Stomach (tissue), 4 donors: Measurements from ENCODE around the gene RGS21.

Source experiments
- POLR2A ChIP-seq, 4 donors: fragments of 450-650 bp; IDR thresholded peaks; one replicate each; pipeline ENCODE4 v1.6.1; 2016; ENCODE audit warnings: antibody characterized with exemption in 4 of 4, control low read depth in 2 of 4, mild to moderate bottlenecking in 1 of 4, moderate library complexity in 1 of 4
- POLR2AphosphoS5 ChIP-seq, 3 donors: sonication (generic); formaldehyde crosslinking; IDR thresholded peaks; one replicate each; pipeline ENCODE4 v1.6.1; 2016; ENCODE audit warnings: antibody characterized with exemption in 3 of 3
- TF ChIP-seq, protein P1 (sequence below), 7 experiments: fragments of 450-650 bp in 4 of 7; fragments of 200-600 bp in 3 of 7; sonication (generic) in 3 of 7; IDR thresholded peaks; one replicate each; pipeline ENCODE4 v1.5.1; 2016 to 2019; ENCODE audit warnings: antibody characterized with exemption in 7 of 7, control low read depth in 2 of 7, mild to moderate bottlenecking in 1 of 7

DNA sequence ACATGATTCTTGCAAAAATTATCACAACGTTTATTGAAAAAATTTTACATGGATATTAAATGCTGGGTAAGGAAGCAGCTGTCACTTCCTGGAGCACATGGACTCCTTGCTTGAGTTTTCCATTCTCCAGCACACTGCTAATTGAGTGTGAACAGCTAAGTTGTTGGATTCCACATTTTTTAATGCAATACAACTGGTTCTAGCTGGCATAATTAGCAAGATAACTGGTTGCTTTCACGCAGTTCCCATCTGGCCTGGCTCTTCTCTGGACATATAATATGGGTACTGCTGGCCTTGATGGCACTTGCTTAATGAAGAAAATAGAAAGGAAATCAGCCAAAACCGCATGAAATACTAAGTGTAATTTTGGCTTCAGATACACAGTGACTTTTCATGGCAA is 26.6 kb downstream of the RGS21 start:
- TF ChIP-seq, protein P1, sequence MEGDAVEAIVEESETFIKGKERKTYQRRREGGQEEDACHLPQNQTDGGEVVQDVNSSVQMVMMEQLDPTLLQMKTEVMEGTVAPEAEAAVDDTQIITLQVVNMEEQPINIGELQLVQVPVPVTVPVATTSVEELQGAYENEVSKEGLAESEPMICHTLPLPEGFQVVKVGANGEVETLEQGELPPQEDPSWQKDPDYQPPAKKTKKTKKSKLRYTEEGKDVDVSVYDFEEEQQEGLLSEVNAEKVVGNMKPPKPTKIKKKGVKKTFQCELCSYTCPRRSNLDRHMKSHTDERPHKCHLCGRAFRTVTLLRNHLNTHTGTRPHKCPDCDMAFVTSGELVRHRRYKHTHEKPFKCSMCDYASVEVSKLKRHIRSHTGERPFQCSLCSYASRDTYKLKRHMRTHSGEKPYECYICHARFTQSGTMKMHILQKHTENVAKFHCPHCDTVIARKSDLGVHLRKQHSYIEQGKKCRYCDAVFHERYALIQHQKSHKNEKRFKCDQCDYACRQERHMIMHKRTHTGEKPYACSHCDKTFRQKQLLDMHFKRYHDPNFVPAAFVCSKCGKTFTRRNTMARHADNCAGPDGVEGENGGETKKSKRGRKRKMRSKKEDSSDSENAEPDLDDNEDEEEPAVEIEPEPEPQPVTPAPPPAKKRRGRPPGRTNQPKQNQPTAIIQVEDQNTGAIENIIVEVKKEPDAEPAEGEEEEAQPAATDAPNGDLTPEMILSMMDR (IDR thresholded peaks at IDR 0.05) = no peak
- TF ChIP-seq POLR2AphosphoS5 (IDR thresholded peaks at IDR 0.05) = no peak
- no peak for TF ChIP-seq POLR2A (IDR thresholded peaks at IDR 0.05)
